ENCODE results near the gene SUGCT.

The SUGCT gene

GRCh38 chr7:40569326-40569725, 434.5 kb downstream of the SUGCT start:
- no peak for TF ChIP-seq ZFX (IDR thresholded peaks at IDR 0.05)
- no peak for TF ChIP-seq CTCF (conservative IDR thresholded peaks at IDR 0.05)
- no peak overlapping the region for H3K27ac ChIP-seq

GRCh38 chr7:40570223-40570622, 435.4 kb downstream of the SUGCT start:
- TF ChIP-seq CTCF (conservative IDR thresholded peaks at IDR 0.05) (no peak), ZFX (IDR thresholded peaks at IDR 0.05) (no peak)
- H3K27ac ChIP-seq: no peak overlapping the region

- H3K27ac ChIP-seq: no peak overlapping the region
- TF ChIP-seq CTCF (conservative IDR thresholded peaks at IDR 0.05) (no peak), ZFX (IDR thresholded peaks at IDR 0.05) (no peak)
Observed at GRCh38 chr7:40571796-40572195, 437.0 kb downstream of the SUGCT start.

GRCh38 chr7:40572810-40573465, 438.1 kb downstream of the SUGCT start:
- no peak for TF ChIP-seq ZFX (IDR thresholded peaks at IDR 0.05)
- no peak for TF ChIP-seq CTCF (conservative IDR thresholded peaks at IDR 0.05)
- H3K27ac ChIP-seq: no peak overlapping the region

- no peak overlapping the region for H3K27ac ChIP-seq
- no peak for TF ChIP-seq ZFX (IDR thresholded peaks at IDR 0.05)
- TF ChIP-seq CTCF (conservative IDR thresholded peaks at IDR 0.05): no peak
Observed at GRCh38 chr7:40579401-40579800, 444.6 kb downstream of the SUGCT start.

GRCh38 chr7:40580776-40581175, 446.0 kb downstream of the SUGCT start:
- no peak overlapping the region for H3K27ac ChIP-seq
- TF ChIP-seq CTCF (conservative IDR thresholded peaks at IDR 0.05): no peak
- no peak for TF ChIP-seq ZFX (IDR thresholded peaks at IDR 0.05)

- TF ChIP-seq CTCF (conservative IDR thresholded peaks at IDR 0.05): no peak
- no peak for TF ChIP-seq ZFX (IDR thresholded peaks at IDR 0.05)
- H3K27ac ChIP-seq: no peak overlapping the region
Observed at GRCh38 chr7:40582539-40582938, 447.7 kb downstream of the SUGCT start.

All from C4-2B (cell line).